MG63 (cell line): Measurements from ENCODE around the gene PRKAR1A. TPM values are rescaled to one million over a fixed set of nuclear protein-coding genes. Genes with fewer than 3 reads are reported as not detected.
A peak's percentile ranks its signal among the peaks of the same experiment; 100 is the strongest.
"Not testable (repeated sequence)": the region's sequence is repeated elsewhere in the genome, so short reads cannot be mapped to it uniquely, and the experiment has no call there.

Source experiments
- DNase-seq: peaks from one replicate; pipeline ENCODE4 v3.0.0-alpha.2; 2020
- H3K27me3 ChIP-seq: fragments of 250-450 bp; sonication (Bioruptor Pico); 2 replicates; pipeline ENCODE4 v1.5.1; 2020; ENCODE audit warnings: mild to moderate bottlenecking, moderate library complexity
- H3K36me3 ChIP-seq: fragments of 250-450 bp; sonication (Bioruptor Pico); 2 replicates; pipeline ENCODE4 v1.5.1; 2020; ENCODE audit warnings: mild to moderate bottlenecking, moderate library complexity
- H3K4me3 ChIP-seq: fragments of 250-450 bp; sonication (Bioruptor Pico); 2 replicates; pipeline ENCODE4 v1.5.1; 2020; ENCODE audit warnings: mild to moderate bottlenecking, moderate library complexity
- H3K9me3 ChIP-seq: fragments of 250-450 bp; sonication (Bioruptor Pico); 2 replicates; pipeline ENCODE4 v1.5.1; 2020; ENCODE audit warnings: mild to moderate bottlenecking, moderate library complexity
- total RNA-seq: library from RNA; depleted of rRNA; stranded (reverse); fragments of >200 nt; shearing (Covaris generic); gene quantifications from 2 replicates; pipeline ENCODE4 v1.2.3, GENCODE V29; 2014; ENCODE audit warnings: low replicate concordance

Gene PRKAR1A
- total RNA-seq, 1 experiment from 2014 or later, result 185 TPM

- no peak for DNase-seq
- Histone ChIP-seq H3K36me3 (no peaks in the 10 kb centered on the region), H3K9me3 (no peaks in the 10 kb centered on the region), H3K4me3 (no peak overlapping the region), H3K27me3 (no peaks in the 10 kb centered on the region)
These were observed 11.2 kb upstream of the PRKAR1A start for GRCh38 chr17:68501074-68501473.

- DNase-seq, result no peak
- Histone ChIP-seq H3K36me3 (no peaks in the 10 kb centered on the region), H3K9me3 (no peaks in the 10 kb centered on the region), H3K4me3 (no peak overlapping the region), H3K27me3 (no peaks in the 10 kb centered on the region)
These were observed 6.3 kb upstream of the PRKAR1A start for GRCh38 chr17:68505951-68506350.

- no peak for DNase-seq
- no peaks in the 10 kb centered on the region for H3K36me3 ChIP-seq
- H3K27me3 ChIP-seq, result no peaks in the 10 kb centered on the region
- no peak overlapping the region for H3K4me3 ChIP-seq
- no peaks in the 10 kb centered on the region for H3K9me3 ChIP-seq
These were observed 4.7 kb upstream of the PRKAR1A start for GRCh38 chr17:68507576-68507975.

- Histone ChIP-seq H3K36me3 (peaks cover 4% of the 10 kb centered on the region; the same call in 1 of the 2 replicates), H3K9me3 (no peaks in the 10 kb centered on the region), H3K27me3 (no peaks in the 10 kb centered on the region), H3K4me3 (no peak overlapping the region)
- peak; percentile 75 for DNase-seq
These were observed 2.8 kb upstream of the PRKAR1A start for GRCh38 chr17:68509141-68510057.

GRCh38 chr17:68511254-68511670 is 968 bp upstream of the PRKAR1A start:
- Histone ChIP-seq H3K36me3 (peaks cover 20% of the 10 kb centered on the region), H3K27me3 (no peaks in the 10 kb centered on the region), H3K9me3 (no peaks in the 10 kb centered on the region), H3K4me3 (peak overlapping the region; percentile 100)
- no peak for DNase-seq

GRCh38 chr17:68511671-68512246 is 471 bp upstream of the PRKAR1A start:
- Histone ChIP-seq H3K36me3 (peaks cover 25% of the 10 kb centered on the region), H3K27me3 (no peaks in the 10 kb centered on the region), H3K9me3 (no peaks in the 10 kb centered on the region), H3K4me3 (peak overlapping the region; percentile 100)
- DNase-seq, result peak; percentile 72

GRCh38 chr17:68512960-68513474 is 787 bp downstream of the PRKAR1A start:
- peak; percentile 9 for DNase-seq

GRCh38 chr17:68513932-68514331 is 1.7 kb downstream of the PRKAR1A start:
- peak overlapping the region; percentile 100 for H3K4me3 ChIP-seq
- H3K9me3 ChIP-seq, result no peaks in the 10 kb centered on the region
- peaks cover 47% of the 10 kb centered on the region for H3K36me3 ChIP-seq
- no peak for DNase-seq
- H3K27me3 ChIP-seq, result no peaks in the 10 kb centered on the region

More at GRCh38 chr17:68512960-68513474, 787 bp downstream of the PRKAR1A start:
- no peaks in the 10 kb centered on the region for H3K27me3 ChIP-seq
- H3K4me3 ChIP-seq, result peak overlapping the region; percentile 100
- H3K36me3 ChIP-seq, result peaks cover 38% of the 10 kb centered on the region
- no peaks in the 10 kb centered on the region for H3K9me3 ChIP-seq

GRCh38 chr17:68514831-68515635 is 2.8 kb downstream of the PRKAR1A start:
- Histone ChIP-seq H3K9me3 (no peaks in the 10 kb centered on the region), H3K4me3 (no peak overlapping the region), H3K36me3 (peaks cover 58% of the 10 kb centered on the region), H3K27me3 (no peaks in the 10 kb centered on the region)
- DNase-seq, result no peak

GRCh38 chr17:68516732-68517131 is 4.5 kb downstream of the PRKAR1A start:
- peaks cover 73% of the 10 kb centered on the region for H3K36me3 ChIP-seq
- DNase-seq, result no peak

GRCh38 chr17:68517605-68518004 is 5.4 kb downstream of the PRKAR1A start:
- not testable (repeated sequence) for H3K4me3 ChIP-seq, DNase-seq, H3K9me3 ChIP-seq, H3K27me3 ChIP-seq
- H3K36me3 ChIP-seq, result peaks cover 81% of the 10 kb centered on the region

More at GRCh38 chr17:68516732-68517131, 4.5 kb downstream of the PRKAR1A start:
- no peak overlapping the region for H3K4me3 ChIP-seq
- H3K27me3 ChIP-seq, result no peaks in the 10 kb centered on the region
- H3K9me3 ChIP-seq, result no peaks in the 10 kb centered on the region

GRCh38 chr17:68518063-68518815 is 6.0 kb downstream of the PRKAR1A start:
- Histone ChIP-seq H3K36me3 (peaks cover 83% of the 10 kb centered on the region), H3K4me3 (no peak overlapping the region), H3K27me3 (no peaks in the 10 kb centered on the region), H3K9me3 (no peaks in the 10 kb centered on the region)
- no peak for DNase-seq

- not testable (repeated sequence) for DNase-seq
These were observed 6.8 kb downstream of the PRKAR1A start for GRCh38 chr17:68519051-68519450.

GRCh38 chr17:68519911-68520310 is 7.7 kb downstream of the PRKAR1A start:
- no peaks in the 10 kb centered on the region for H3K27me3 ChIP-seq
- H3K9me3 ChIP-seq, result no peaks in the 10 kb centered on the region
- no peak overlapping the region for H3K4me3 ChIP-seq
- peaks cover 97% of the 10 kb centered on the region for H3K36me3 ChIP-seq
- no peak for DNase-seq

More at GRCh38 chr17:68519051-68519450, 6.8 kb downstream of the PRKAR1A start:
- H3K27me3 ChIP-seq, H3K9me3 ChIP-seq, H3K4me3 ChIP-seq: not testable (repeated sequence)
- peaks cover 92% of the 10 kb centered on the region for H3K36me3 ChIP-seq

- H3K4me3 ChIP-seq, result no peak overlapping the region
- no peaks in the 10 kb centered on the region for H3K9me3 ChIP-seq
- DNase-seq, result no peak
- H3K27me3 ChIP-seq, result no peaks in the 10 kb centered on the region
- peaks cover 95% of the 10 kb centered on the region for H3K36me3 ChIP-seq
These were observed 10.0 kb downstream of the PRKAR1A start for GRCh38 chr17:68522266-68522665.

- DNase-seq, result no peak
- Histone ChIP-seq H3K4me3 (no peak overlapping the region), H3K27me3 (no peaks in the 10 kb centered on the region), H3K36me3 (peaks cover 97% of the 10 kb centered on the region), H3K9me3 (no peaks in the 10 kb centered on the region)
These were observed 14.3 kb downstream of the PRKAR1A start for GRCh38 chr17:68526548-68526947.
